GM21619 (cell line): Measurements from ENCODE around the gene SLC8B1.

Experiments
- ATAC-seq: cut with Tn5 transposase; IDR thresholded peaks from one replicate; pipeline ENCODE4 v1.9.1; 2021; ENCODE audit not compliant: unreplicated experiment

The SLC8B1 gene

DNA sequence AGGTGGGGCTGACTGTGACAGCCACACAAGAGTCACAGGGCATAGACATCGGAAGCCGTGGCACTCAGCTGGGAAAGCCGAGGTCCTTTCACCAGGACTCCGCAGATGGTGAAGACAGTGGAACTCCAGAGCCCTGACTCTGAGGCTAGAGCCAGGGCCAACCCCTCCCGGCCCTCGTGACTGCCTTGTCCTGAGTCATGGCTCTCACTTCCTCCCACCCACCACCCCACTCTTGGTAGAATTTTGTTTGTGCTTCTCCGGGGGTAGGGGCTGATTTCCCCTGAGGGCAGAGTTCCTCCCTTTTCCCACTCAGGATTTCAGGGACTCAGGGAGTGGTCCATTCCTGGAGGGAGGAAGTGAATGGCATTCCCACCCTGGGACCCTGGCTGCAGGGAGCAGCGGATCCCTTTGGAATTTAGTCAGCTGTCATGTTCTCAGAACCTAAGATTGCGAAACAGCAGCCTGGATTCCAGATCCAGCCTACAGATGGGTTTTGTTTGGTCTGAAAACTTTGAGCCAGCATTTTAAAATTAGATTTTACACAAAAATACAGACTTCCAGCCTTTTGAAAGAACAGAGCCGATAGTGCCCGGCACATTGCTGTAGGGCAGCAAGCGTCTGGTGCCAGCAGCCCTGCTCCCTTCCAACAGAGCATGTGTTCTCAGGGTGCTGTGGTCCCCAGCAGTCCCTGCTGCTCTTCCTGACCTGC, 62.9 kb downstream of the SLC8B1 start:
- ATAC-seq, result no peak

DNA sequence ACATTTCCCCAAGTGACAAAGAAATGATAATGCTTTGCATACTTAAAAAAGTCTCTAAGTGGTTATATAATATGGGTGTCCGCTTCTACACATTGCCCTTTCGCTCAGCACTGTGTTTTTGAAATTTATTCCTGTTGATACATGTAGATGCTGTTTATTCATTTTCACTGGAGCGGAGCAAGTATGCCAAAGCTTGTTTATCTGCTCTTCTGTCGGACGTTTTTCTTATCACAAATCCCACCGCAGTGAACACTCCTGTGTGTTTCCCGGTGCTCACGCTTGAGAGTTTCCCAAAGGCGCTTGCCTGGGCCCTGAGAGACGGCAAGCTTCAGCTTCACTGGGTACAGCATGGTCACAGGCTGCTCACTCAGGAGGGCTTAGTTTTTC, 63.5 kb downstream of the SLC8B1 start:
- ATAC-seq, result no peak

DNA sequence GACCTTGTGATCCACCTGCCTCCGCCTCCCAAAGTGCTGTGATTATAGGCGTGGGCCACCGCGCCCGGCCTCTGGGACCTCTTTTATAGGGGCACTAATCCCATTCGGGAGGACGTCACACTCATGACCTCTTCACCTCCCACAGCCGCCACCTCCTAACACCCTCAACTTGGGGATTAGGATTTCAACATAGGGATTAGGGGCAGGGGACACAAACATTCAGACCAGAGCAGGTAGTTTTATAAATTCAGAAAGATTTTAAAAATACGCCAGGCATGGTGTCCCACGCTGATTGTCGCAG, 64.2 kb downstream of the SLC8B1 start:
- ATAC-seq, result no peak

DNA sequence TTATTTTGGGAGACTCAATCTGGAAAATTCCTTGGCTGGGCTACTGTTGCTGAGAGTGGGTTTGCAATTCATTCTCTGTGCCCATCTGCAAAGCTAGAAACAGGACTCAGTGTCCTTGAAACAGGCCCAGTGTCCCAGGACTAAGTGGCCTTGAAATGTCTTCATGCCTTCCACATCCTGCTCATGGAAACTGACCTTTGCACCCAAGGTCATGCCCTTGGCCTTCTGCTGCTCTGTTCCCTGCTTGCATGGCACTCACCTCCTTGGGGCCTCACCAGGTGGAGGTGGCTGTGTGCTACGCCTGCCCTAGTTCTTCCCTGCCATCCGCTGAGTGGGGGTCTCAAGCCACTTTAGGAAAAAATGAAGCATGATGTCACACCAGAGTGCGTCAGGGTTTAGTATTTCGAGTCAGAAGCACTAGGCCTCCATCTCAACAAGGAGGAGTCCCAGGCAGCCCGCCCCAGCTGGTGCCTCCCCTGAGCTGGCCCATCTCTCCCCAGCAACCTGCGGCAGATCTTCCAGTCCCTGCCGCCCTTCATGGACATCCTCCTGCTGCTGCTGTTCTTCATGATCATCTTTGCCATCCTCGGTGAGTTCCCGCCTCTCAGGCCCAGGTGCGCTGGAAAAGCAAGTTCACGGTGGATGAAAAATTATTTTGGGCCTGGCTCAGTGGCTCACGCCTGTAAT, 65.5 kb downstream of the SLC8B1 start:
- no peak for ATAC-seq

DNA sequence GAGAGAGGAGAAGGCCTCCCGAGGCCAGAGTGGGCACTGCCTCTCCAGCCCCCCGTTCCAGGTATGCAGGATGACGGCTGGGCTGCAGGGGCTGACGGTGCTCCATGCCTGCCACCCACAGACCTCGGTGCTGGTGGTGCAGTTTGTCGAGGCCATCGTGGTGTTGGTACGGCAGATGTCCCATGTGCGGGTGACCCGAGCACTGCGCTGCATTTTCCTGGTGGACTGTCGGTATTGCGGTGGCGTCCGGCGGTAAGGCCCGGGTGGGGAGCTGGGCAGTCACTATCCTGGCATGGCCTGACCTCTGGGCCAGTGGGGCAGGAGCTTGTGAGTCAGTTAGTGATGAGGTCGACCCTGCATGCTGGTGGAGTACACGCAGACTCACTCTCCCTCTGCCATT, 66.3 kb downstream of the SLC8B1 start:
- ATAC-seq, result no peak

DNA sequence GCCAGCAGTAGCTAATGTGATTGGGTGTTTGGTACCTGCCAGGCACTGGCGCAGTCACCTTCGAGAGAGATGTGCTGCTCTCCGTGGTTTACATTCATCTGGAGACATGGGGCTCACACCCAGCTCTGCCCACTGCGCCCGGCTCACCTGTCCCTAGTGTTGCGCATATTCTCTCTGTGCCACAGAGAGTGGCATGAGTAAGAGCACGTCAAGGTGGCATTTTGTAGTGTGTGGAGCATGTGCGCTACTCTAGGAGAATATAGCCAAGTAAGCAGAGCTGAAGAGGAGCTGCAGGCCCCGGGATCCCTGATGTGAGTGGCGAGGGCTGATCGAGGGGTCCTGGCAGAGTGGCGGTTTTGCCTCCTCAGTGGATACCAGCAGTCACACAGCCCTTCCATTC, 66.8 kb downstream of the SLC8B1 start:
- no peak for ATAC-seq

DNA sequence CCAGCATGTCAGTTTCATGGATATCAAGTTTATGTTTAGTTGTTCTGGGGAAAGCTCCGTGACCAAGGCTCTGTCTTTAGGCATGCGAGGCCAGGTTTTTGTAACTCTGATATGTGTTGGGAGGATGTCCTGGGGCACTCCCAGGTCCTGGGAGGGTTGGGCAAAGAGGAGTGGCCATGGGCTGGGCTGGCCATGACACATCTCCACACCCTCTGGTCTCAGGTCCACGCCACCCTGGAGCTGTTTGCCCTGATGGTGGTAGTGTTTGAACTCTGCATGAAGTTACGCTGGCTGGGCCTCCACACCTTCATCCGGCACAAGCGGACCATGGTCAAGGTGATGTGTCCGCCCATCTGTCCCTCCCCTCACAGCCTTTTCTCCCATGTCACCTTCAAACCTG, 67.3 kb downstream of the SLC8B1 start:
- no peak for ATAC-seq

DNA sequence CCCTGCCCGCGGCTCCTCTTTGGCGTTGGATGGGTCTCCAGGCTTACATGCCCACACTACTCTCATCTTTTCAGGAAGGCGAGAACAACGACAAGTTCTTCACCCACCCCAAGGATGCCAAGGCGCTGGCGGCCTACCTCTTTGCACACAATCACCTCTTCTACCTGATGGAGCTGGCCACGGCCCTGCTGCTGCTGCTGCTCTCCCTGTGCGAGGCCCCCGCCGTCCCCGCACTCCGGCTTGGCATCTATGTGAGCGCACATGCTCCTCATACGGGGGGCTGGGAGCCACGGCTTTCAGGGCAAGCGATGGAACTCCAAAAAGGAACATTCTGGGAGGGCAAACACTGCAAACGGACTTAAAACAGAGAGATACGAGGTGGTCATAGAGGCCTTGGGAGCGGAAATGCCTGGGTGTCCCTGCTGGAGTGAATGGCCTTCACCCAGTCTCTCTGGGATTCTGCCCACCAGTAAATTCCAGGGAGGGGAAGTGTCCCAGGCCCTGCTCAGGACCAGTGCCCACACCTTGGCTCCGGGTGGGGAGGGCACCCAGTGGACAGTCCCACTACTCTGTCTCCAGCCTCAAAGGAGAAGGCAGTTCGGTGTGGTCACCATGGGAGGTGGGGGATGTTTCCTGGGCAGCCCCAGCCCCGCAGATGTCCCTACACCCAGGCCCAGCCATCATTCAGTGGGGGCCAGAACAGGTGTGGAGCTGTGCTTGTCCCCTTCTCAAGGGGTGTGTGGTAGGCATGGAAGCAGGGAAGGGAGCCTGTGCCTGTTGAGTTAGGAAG, 68.6 kb downstream of the SLC8B1 start:
- ATAC-seq, result no peak

DNA sequence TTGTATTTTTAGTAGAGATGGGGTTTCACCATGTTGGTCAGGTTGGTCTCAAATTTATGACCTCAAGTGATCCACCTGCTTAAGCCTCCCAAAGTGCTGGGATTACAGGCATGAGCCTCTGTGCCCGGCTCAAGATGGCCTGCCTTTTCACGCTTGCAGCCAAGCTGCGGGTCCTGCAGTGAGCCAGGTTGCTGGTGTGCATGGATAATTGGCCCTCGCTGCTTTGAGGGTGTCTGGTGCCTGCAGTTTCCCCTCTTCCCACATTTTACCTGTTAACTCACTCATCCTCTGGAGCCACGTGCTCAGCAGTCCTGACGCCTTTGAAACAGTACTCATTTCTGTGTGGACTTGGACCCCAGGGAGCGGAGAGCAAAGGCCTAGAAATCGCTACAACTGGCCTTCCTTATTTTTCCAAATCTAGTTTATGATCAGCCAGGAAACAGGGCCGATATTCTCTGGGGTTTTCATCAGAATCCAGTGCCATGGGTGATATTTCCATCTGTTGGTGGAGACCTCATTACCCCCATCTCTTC, 71.4 kb downstream of the SLC8B1 start:
- no peak for ATAC-seq

DNA sequence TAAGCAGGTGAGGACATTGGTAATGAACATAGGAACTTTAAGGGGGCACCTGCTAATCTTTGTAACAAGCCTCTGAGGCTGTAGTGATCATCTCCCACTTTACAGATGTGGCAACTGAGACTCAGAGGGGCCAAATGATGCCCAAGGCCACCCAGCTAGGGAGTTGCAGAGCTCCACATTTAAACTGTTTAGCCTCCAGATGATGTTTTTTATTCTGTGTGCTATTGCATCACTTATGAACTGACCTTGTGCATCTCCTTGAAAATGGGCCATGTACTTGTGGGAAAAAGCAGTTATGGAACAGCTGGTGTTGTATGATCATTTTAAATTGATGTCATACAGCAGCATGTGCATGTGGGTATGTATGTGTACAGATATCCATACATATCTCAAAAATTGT, 72.2 kb downstream of the SLC8B1 start:
- ATAC-seq, result no peak

DNA sequence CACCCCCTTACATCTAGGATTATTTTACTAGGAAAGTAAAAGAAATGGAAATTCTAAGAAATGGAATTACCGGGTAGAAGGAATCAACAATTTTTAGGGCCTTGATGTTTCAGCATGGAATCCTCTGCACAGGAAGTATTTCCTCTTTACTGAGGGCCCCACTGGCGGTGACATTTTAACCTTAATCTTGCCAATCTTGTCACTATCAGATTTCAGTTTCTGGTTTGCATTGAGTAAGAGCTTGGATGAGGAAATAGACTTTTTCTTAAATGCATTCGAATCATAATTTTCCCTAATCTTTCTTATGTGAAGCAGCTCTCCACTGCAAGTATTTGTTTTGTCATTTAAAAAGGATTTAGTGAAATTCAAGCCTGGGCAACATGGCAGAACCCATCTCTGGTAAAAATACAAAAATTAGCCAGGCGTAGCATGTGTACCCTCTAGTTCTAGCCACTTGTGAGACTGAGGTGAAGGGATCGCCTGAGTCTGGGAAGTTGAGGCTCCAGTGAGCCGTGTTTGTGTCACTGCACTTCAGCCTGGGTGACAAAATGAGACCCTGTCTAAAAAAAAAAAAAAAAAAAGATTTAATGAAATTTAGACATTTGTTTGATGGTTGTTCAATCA, 73.0 kb downstream of the SLC8B1 start:
- ATAC-seq, result no peak

DNA sequence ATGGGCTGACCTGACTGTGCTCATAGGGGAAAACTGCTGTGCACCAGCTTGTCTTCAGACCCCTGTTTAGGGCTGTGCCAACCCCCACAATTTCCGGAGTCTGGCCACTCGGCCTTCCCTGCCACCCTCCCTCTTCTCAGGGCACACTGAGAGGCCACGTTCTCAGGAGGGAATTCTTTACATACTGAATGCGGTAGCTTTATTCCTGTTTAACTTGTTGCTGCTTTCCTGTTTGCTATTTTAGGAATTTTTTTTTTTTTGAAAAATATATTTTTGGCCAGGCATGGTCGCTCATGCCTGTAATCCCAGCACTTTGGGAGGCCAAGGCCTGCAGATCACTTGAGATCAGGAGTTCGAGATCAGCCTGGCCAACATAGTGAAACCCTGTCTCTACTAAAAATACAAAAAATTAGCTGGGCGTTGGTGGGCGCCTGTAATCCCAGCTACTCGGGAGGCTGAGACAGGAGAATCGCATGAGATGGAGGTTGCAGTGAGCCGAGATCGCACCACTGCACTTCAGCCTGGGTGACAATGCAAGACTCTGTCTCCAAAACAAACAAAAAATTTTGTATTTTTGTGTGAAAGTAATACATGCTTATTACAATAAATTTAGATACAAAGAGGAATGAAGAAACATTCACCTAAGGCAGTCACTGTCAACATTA, 74.1 kb downstream of the SLC8B1 start:
- no peak for ATAC-seq

DNA sequence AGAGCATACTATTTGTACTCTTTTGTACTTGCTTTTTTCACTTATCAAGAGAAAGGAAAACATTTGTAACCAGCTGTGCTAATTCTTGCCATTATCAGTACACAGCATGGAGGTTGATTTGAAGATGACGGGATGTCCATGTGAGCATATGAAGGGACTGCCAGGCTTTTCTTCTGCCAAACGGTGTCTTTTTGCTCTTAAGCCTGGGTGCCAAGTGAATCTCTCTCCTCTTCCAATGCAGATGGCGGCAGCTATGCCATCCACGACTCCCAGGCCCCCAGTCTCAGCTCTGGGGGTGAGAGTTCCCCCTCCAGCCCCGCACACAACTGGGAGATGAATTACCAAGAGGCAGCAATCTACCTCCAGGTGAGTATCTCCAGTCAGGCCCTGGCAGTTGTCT, 74.8 kb downstream of the SLC8B1 start:
- no peak for ATAC-seq

DNA sequence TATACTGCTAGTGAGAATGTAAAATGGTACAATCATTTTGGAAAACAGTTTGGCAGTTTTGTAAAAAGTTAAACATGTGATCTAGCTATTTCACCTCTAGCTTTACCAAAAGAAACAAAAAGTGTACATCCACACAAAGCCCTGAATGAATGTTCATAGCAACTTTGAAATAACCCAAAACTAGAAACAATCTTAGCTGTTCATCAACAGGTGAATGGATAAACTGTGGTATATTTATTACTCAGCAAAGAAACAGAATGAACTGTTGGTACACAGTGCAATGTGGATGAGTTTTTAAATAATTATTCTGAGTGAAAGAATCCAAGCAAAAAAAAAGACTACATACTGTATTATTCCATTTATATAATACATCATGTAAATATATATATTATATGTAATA, 77.3 kb downstream of the SLC8B1 start:
- no peak for ATAC-seq

DNA sequence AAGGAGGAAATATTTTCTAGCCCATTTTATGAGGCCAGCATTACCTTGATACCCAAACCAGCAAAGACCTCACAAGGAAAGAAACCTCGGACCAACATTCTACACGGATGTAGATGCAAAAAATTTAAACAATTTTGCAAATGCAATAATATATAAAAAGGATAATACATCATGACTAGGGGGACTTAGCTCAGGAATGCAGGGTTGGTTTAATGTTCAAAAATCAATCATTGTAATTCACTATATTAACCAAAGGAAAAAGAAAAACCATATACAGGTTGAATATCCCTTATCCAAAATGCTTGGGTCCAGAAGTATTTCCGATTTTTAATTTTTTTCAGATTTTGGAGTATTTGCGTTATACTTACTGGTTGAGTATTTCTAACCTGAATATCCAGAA, 80.6 kb downstream of the SLC8B1 start:
- ATAC-seq, result no peak

DNA sequence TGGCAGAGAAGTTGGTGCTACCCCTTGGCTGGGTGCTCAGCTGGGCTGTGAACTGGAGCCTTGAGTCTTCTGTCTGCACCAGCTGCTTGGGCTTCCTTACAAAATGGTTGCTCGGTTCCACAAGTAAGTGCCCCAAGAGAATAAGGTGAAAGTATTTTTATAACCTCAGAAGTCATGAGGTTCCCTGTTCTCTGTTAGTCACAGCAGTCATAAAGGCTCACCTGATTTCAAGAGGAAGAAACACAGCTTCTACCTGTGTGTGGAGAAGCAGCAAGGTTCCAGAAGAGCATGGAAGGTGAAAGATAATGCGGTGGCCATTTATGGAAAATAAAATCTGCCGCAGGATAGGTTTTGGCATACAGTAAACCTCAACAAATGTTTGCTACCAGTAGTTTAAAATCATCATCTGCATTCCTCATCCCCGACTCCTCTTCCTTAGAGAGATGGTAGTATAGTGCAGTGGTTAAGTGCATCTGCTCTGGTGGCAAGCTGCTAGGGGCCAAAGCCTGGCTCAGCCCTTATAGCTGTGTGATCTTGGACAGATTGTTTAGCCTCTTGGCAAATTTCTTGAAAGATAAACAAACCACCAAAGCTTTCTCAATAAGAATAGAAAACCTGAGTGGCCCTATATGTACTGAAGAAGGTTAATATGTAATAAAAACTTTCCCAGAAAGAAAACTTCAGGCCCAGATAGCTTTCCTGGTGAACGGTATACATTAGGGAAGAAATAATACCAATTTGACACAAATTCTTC, 81.2 kb downstream of the SLC8B1 start:
- ATAC-seq, result no peak

DNA sequence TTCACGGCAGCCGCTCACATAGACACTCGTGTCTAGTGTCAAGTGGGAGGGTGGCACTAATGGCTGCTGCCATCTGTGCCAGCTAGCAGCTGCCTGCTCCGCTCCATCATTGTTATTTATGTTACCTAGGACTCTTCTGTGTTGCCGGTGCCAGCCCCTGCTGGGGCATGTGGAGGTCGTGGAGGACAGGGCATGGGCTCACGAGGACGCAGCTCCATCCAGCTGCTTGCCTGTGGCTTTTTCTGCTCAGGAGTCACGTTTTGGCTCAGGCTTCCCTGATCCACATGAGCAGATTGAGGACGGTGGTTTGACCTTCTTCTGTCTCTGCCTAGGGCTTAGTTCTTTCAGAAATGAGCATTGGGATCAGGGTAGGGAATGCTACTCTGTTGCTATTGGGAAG, 82.4 kb downstream of the SLC8B1 start:
- no peak for ATAC-seq

DNA sequence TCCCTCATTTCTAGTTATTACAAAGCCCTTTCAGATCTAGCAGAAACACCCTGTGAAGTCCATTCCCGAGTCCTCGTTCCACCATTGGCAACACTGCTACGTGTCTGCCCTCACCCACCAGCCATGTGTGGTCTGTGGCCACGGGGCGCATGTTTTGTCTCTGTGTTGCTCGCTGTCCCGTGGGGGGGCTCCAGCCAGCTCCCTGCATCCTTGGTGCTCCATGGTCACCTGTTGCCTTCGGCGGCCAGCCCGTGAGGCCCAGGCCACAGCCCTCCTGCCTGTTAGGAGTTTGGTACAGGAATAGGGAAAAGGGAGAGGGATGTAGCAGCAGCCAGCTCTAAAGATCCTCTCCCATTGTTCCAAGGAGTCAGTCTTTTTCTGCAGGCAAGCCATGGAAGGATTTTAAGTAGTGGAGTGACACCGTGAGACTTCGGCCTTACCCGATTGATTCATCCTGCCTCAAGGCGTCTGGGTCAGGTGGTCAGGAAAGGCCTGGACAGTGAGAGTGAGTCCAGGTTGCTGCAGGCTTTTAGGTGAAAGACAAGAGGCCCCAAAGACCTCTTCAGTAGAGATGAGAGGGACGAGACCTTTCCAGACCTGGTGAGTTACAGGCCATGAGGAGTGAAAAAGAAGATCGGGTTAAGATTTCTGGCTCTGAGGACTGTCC, 83.4 kb downstream of the SLC8B1 start:
- ATAC-seq, result no peak

DNA sequence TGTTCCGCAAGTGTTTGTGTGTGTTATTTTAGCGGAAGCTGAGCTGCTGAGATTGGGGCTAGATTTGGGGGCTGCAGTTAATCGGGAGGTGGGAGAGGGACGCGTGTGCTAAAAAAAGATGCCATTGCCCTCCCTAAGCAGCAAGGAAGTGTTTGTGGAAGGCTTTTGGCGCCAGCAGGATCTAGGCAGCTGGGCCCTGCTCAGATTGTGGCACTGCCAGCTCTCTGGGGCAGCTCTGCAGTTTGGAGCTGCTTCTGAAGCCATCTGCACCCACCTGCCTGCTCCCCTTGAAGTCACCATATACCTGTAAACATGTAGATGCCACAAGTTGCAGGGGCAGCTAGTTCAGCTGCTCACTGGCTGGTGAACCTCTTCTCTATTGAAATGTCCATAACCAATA, 84.9 kb downstream of the SLC8B1 start:
- ATAC-seq, result no peak

DNA sequence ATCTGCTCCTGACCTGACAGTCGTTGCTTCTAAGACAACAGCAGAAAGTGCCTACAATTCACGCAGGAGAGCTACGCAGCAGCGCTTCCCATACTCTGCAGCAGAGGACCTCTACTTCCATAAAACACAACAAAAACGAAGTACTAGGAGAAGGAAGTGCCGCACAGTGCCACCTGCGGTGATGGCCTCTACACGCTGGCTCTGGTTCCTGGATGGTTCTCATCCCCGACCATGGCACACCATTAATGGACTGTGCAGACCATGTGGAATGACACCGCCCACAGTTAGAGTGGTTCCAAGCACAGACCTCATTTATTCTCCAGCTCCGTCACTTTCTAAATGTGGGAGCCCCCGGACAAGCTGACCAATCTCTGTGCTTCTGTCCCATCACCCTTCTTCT, 85.4 kb downstream of the SLC8B1 start:
- no peak for ATAC-seq
